Measurements from ENCODE around the gene FOXC1. TPM values are rescaled to one million over a fixed set of nuclear protein-coding genes. Genes with fewer than 3 reads are reported as not detected.

FOXC1 gene
- total RNA-seq, 1 experiment from 2014 or later: 16.5 TPM

DNA sequence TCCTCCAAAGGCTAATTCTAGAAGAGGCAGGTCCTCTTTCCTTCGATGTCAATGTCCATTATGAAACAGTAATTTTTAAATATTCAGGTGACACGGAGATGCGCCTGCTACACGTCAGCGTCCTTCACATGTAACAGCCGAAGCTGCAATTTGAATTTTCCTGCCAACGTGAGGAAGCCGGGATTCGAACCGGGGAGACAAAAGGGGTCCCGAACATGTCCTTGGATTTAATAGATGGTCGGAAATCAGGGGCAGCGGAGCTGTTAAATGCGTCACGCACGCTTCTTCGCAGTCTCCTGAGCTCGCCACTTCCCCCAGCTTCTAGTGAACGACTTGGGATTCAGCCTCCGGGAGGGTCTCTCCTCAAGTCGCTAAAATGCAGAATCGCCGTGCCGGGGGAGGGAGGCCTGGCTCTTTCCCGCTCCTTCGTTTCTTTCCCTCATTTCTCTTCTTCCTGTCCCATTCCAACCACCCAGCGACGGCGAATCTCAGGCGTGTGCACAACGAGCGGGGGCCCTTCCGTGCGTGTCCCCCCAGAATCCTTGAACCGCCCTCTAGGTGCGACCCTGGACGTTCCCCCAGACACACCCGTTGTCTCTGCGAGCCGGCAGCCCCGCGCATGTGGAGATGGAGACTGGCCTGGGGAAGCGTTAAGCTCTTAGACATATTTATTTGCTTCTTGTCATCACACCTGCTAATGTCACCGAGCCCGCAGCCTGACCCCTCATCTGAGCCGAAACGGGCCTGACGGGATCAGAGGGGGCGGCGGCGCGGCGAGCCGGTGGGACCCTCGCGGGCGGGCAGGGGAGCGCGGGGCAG is 1.3 kb upstream of the FOXC1 start:
- CTCF ChIA-PET: no interaction called here
- peak overlapping the region; percentile 45 for H3K27ac Mint-ChIP-seq (ENCODE audit: unreplicated experiment)

DNA sequence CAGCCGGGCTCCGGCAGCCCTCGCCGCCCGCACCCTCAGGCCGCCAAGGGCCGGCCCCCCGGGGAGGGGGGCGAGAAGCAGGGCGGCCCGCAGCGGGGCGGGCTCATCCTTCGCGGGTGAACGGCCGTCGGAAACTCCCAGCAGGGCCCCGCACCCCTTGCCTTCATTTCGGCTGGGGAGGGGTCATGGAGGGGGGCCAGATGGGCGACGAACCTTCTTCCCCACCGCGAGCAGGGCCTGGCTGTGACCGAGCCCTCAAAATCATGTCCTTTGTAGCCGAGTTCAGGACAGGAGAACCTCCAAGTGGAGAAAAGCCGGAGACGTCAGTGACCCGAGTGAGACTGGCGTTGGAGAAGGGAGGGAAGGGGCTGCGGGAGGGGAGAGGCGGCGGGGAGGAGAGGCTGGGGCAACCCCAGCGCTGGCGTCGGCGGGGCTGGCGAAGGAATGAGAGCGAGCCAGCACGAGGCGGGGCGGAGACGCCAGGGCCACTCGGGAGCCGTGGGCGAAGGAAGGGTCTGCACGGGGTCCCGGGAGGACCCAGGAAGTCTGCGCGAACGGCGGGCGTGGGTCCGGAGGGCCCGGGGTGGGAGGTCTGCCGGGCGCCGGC is 571 bp upstream of the FOXC1 start:
- peaks cover 12% of the 10 kb centered on the region for H3K27me3 Mint-ChIP-seq (ENCODE audit: unreplicated experiment)
- TF ChIP-seq, protein P1, sequence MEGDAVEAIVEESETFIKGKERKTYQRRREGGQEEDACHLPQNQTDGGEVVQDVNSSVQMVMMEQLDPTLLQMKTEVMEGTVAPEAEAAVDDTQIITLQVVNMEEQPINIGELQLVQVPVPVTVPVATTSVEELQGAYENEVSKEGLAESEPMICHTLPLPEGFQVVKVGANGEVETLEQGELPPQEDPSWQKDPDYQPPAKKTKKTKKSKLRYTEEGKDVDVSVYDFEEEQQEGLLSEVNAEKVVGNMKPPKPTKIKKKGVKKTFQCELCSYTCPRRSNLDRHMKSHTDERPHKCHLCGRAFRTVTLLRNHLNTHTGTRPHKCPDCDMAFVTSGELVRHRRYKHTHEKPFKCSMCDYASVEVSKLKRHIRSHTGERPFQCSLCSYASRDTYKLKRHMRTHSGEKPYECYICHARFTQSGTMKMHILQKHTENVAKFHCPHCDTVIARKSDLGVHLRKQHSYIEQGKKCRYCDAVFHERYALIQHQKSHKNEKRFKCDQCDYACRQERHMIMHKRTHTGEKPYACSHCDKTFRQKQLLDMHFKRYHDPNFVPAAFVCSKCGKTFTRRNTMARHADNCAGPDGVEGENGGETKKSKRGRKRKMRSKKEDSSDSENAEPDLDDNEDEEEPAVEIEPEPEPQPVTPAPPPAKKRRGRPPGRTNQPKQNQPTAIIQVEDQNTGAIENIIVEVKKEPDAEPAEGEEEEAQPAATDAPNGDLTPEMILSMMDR (IDR thresholded peaks at IDR 0.05; ENCODE audit: unreplicated experiment): no peak
- H3K27ac Mint-ChIP-seq (ENCODE audit: unreplicated experiment): peak overlapping the region; percentile 45
- no peaks in the 10 kb centered on the region for H3K9me3 Mint-ChIP-seq (ENCODE audit: low read depth, unreplicated experiment)
- TSS peak; percentile 41 for BruUV-seq (replicated peaks)
- H3K4me1 Mint-ChIP-seq (ENCODE audit: low read depth, unreplicated experiment): peaks cover 8% of the 10 kb centered on the region
- peaks cover 63% of the 10 kb centered on the region for H3K36me3 Mint-ChIP-seq (ENCODE audit: insufficient read depth, unreplicated experiment)
- intact Hi-C loops (cut with micrococcal nuclease; ENCODE audit: unreplicated experiment): no loop called here
- CTCF ChIA-PET: no interaction called here
- peak overlapping the region; percentile 80 for H3K4me3 Mint-ChIP-seq (ENCODE audit: low read depth, unreplicated experiment)
- DNase-seq: peak; percentile 56

More for the DNA sequence above, 1.3 kb upstream of the FOXC1 start:
- H3K4me3 Mint-ChIP-seq (ENCODE audit: low read depth, unreplicated experiment): peak overlapping the region; percentile 80
- H3K4me1 Mint-ChIP-seq (ENCODE audit: low read depth, unreplicated experiment): peaks cover 8% of the 10 kb centered on the region
- no TSS peak for BruUV-seq (replicated peaks)
- H3K36me3 Mint-ChIP-seq (ENCODE audit: insufficient read depth, unreplicated experiment): peaks cover 56% of the 10 kb centered on the region
- peaks cover 12% of the 10 kb centered on the region for H3K27me3 Mint-ChIP-seq (ENCODE audit: unreplicated experiment)
- H3K9me3 Mint-ChIP-seq (ENCODE audit: low read depth, unreplicated experiment): no peaks in the 10 kb centered on the region
- DNase-seq: no peak
- intact Hi-C loops (cut with micrococcal nuclease; ENCODE audit: unreplicated experiment): no loop called here
- TF ChIP-seq, protein P1 (IDR thresholded peaks at IDR 0.05; ENCODE audit: unreplicated experiment): no peak

DNA sequence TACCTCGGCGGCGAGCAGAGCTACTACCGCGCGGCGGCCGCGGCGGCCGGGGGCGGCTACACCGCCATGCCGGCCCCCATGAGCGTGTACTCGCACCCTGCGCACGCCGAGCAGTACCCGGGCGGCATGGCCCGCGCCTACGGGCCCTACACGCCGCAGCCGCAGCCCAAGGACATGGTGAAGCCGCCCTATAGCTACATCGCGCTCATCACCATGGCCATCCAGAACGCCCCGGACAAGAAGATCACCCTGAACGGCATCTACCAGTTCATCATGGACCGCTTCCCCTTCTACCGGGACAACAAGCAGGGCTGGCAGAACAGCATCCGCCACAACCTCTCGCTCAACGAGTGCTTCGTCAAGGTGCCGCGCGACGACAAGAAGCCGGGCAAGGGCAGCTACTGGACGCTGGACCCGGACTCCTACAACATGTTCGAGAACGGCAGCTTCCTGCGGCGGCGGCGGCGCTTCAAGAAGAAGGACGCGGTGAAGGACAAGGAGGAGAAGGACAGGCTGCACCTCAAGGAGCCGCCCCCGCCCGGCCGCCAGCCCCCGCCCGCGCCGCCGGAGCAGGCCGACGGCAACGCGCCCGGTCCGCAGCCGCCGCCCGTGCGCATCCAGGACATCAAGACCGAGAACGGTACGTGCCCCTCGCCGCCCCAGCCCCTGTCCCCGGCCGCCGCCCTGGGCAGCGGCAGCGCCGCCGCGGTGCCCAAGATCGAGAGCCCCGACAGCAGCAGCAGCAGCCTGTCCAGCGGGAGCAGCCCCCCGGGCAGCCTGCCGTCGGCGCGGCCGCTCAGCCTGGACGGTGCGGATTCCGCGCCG is 994 bp downstream of the FOXC1 start:
- TF ChIP-seq, protein P1 (IDR thresholded peaks at IDR 0.05; ENCODE audit: unreplicated experiment): no peak
- peaks cover 8% of the 10 kb centered on the region for H3K4me1 Mint-ChIP-seq (ENCODE audit: low read depth, unreplicated experiment)
- CTCF ChIA-PET: interaction anchor here (0.6 kb wide), 1 partner anchor 236 kb away, joined by 3 read pairs; no protein-coding TSS in a partner anchor
- DNase-seq: no peak
- H3K9me3 Mint-ChIP-seq (ENCODE audit: low read depth, unreplicated experiment): no peaks in the 10 kb centered on the region
- TSS peak; percentile 7 for BruUV-seq (replicated peaks)
- H3K36me3 Mint-ChIP-seq (ENCODE audit: insufficient read depth, unreplicated experiment): peaks cover 67% of the 10 kb centered on the region
- H3K4me3 Mint-ChIP-seq (ENCODE audit: low read depth, unreplicated experiment): peak overlapping the region; percentile 80
- peak overlapping the region; percentile 50 for H3K27ac Mint-ChIP-seq (ENCODE audit: unreplicated experiment)
- intact Hi-C loops (cut with micrococcal nuclease; ENCODE audit: unreplicated experiment): loop anchor here (5.0 kb wide), 2 partner anchors 77 to 152 kb away; no protein-coding TSS in a partner anchor
- peaks cover 12% of the 10 kb centered on the region for H3K27me3 Mint-ChIP-seq (ENCODE audit: unreplicated experiment)

DNA sequence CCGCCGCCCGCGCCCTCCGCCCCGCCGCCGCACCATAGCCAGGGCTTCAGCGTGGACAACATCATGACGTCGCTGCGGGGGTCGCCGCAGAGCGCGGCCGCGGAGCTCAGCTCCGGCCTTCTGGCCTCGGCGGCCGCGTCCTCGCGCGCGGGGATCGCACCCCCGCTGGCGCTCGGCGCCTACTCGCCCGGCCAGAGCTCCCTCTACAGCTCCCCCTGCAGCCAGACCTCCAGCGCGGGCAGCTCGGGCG is 1.5 kb downstream of the FOXC1 start:
- TF ChIP-seq, protein P1 (IDR thresholded peaks at IDR 0.05; ENCODE audit: unreplicated experiment): no peak
- Mint-ChIP-seq H3K36me3 (ENCODE audit: insufficient read depth, unreplicated experiment) (peaks cover 67% of the 10 kb centered on the region), H3K27ac (ENCODE audit: unreplicated experiment) (no peak overlapping the region), H3K4me1 (ENCODE audit: low read depth, unreplicated experiment) (peaks cover 8% of the 10 kb centered on the region), H3K4me3 (ENCODE audit: low read depth, unreplicated experiment) (peak overlapping the region; percentile 80), H3K27me3 (ENCODE audit: unreplicated experiment) (peaks cover 12% of the 10 kb centered on the region), H3K9me3 (ENCODE audit: low read depth, unreplicated experiment) (no peaks in the 10 kb centered on the region)
- peak; percentile 55 for DNase-seq
- intact Hi-C loops (cut with micrococcal nuclease; ENCODE audit: unreplicated experiment): loop anchor here (5.0 kb wide), 2 partner anchors 76 to 151 kb away; no protein-coding TSS in a partner anchor
- no TSS peak for BruUV-seq (replicated peaks)
- CTCF ChIA-PET: interaction anchor here (0.6 kb wide), 1 partner anchor 92 kb away, joined by 4 read pairs; no protein-coding TSS in a partner anchor
